ENCODE results near the gene TRAF2.

DNA sequence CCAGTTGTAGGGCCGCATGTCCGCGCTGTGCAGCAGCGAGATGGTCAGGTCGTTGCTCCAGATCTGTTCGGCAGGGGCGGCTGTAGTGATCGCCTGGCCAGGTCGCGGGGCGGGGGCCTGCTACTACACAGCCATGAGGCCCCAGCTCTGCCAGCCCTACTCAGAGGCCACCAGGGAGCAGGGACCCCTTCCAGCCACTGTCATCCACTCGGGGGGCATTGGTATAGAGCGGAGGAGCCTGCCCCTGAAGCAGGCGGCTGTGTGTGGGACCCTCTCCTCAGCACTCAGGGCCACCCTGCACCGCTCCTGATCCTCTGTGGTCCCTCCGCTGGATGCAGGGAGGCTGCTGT, 56.5 kb downstream of the TRAF2 start:
- TF ChIP-seq, protein P1, sequence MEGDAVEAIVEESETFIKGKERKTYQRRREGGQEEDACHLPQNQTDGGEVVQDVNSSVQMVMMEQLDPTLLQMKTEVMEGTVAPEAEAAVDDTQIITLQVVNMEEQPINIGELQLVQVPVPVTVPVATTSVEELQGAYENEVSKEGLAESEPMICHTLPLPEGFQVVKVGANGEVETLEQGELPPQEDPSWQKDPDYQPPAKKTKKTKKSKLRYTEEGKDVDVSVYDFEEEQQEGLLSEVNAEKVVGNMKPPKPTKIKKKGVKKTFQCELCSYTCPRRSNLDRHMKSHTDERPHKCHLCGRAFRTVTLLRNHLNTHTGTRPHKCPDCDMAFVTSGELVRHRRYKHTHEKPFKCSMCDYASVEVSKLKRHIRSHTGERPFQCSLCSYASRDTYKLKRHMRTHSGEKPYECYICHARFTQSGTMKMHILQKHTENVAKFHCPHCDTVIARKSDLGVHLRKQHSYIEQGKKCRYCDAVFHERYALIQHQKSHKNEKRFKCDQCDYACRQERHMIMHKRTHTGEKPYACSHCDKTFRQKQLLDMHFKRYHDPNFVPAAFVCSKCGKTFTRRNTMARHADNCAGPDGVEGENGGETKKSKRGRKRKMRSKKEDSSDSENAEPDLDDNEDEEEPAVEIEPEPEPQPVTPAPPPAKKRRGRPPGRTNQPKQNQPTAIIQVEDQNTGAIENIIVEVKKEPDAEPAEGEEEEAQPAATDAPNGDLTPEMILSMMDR (IDR thresholded peaks at IDR 0.05): no peak
- TF ChIP-seq EP300 (IDR thresholded peaks at IDR 0.05): no peak

Measured in tibial nerve (tissue), 4 donors.